Testis (tissue), 3 donors: ENCODE data around the gene C1orf198. TPM values are rescaled to one million over a fixed set of nuclear protein-coding genes. Genes with fewer than 3 reads are reported as not detected.

Experiments used
- DNase-seq: peaks from one replicate; pipeline ENCODE4 v3.0.0-alpha.2; 2019
- H3K27ac ChIP-seq, 2 donors: fragments of 200-600 bp; sonication (generic); one replicate each; pipeline ENCODE4 v1.5.1; 2019
- H3K27me3 ChIP-seq: fragments of 200-600 bp; sonication (generic); one replicate; pipeline ENCODE4 v1.5.1; 2019
- H3K36me3 ChIP-seq: fragments of 200-600 bp; sonication (generic); one replicate; pipeline ENCODE4 v1.5.1; 2017; ENCODE audit warnings: low read depth; ENCODE audit errors: missing control alignments
- H3K4me1 ChIP-seq: fragments of 200-600 bp; sonication (generic); one replicate; pipeline ENCODE4 v1.5.1; 2019
- H3K4me3 ChIP-seq, 2 donors: fragments of 200-600 bp; sonication (generic); one replicate each; pipeline ENCODE4 v1.5.1; 2017 to 2019
- H3K9me3 ChIP-seq: fragments of 200-600 bp; sonication (generic); one replicate; pipeline ENCODE4 v1.5.1; 2017
- CTCF ChIP-seq, 3 experiments: fragments of 450-650 bp in 2 of 3; fragments of 200-600 bp in 1 of 3; sonication (generic) in 1 of 3; IDR thresholded peaks; one replicate each; pipeline ENCODE4 v1.5.1; 2016 to 2019; ENCODE audit warnings: antibody characterized with exemption in 3 of 3, mild to moderate bottlenecking in 2 of 3, moderate library complexity in 1 of 3
- POLR2A ChIP-seq: fragments of 450-650 bp; IDR thresholded peaks from one replicate; pipeline ENCODE4 v1.6.1; 2017; ENCODE audit warnings: antibody characterized with exemption, mild to moderate bottlenecking, moderate library complexity
- WGBS, 2 donors: methylation state at CpG; one replicate each; pipeline ENCODE4 v1.1.5; 2018; 5-methylcytosine and 5-hydroxymethylcytosine counted together
- intact Hi-C: fragments of 100-400 bp; cut with DNase I; formaldehyde crosslinking; loops from one replicate; pipeline ENCODE4 v1.15.1; 2023; ENCODE audit warnings: low total_unique reads
- polyA plus RNA-seq: library from polyadenylated mRNA; stranded (reverse); fragments of 350-450 nt; fragmentation: Illumina TruSeq; extraction: RNeasy Lipid Tissue Mini Kit (QIAGEN cat#74804); gene quantifications from one replicate; pipeline ENCODE4 v1.2.3, GENCODE V29; 2014; ENCODE audit warnings: low read depth, low replicate concordance; ENCODE audit not compliant: insufficient read depth
- total RNA-seq, 2 donors: library from RNA; depleted of rRNA; stranded (reverse); fragments of >200 nt; gene quantifications; one replicate each; pipeline ENCODE4 v1.2.3, GENCODE V29; 2016

C1orf198 gene
- total and polyA plus RNA-seq, 3 donors from 2014 or later: 14.6 to 26.6 (median 20.2) TPM

GRCh38 chr1:230812568-230812967, 55.8 kb downstream of the C1orf198 start:
- no peaks in the 10 kb centered on the region for H3K27me3 ChIP-seq
- H3K4me3 ChIP-seq: no peak overlapping the region
- no peak for DNase-seq
- H3K9me3 ChIP-seq: no peaks in the 10 kb centered on the region
- H3K4me1 ChIP-seq: no peaks in the 10 kb centered on the region
- intact Hi-C loops: no loop called here
- TF ChIP-seq POLR2A (no peak), CTCF (IDR thresholded peaks at IDR 0.05) (no peak)
- H3K36me3 ChIP-seq: no peaks in the 10 kb centered on the region
- H3K27ac ChIP-seq: no peak overlapping the region
- WGBS, 2 donors: 87% methylated on average over 2 of the region's 2 CpGs

- WGBS, 2 donors: 87 to 93% methylated on average over 8 of the region's 8 CpGs
- intact Hi-C loops: no loop called here
- TF ChIP-seq POLR2A (no peak), CTCF (IDR thresholded peaks at IDR 0.05) (no peak)
- Histone ChIP-seq H3K27ac (no peak overlapping the region), H3K9me3 (no peaks in the 10 kb centered on the region), H3K27me3 (no peaks in the 10 kb centered on the region), H3K36me3 (no peaks in the 10 kb centered on the region), H3K4me3 (no peak overlapping the region), H3K4me1 (no peaks in the 10 kb centered on the region)
- DNase-seq: no peak
Measured at GRCh38 chr1:230809256-230809990, 58.9 kb downstream of the C1orf198 start.

- no peak for TF ChIP-seq POLR2A
- no peak for TF ChIP-seq CTCF (IDR thresholded peaks at IDR 0.05)
- Histone ChIP-seq H3K4me3 (no peak overlapping the region), H3K4me1 (no peaks in the 10 kb centered on the region), H3K9me3 (no peaks in the 10 kb centered on the region), H3K36me3 (no peaks in the 10 kb centered on the region), H3K27me3 (no peaks in the 10 kb centered on the region), H3K27ac (no peak overlapping the region)
- no peak for DNase-seq
- intact Hi-C loops: no loop called here
- WGBS, 2 donors: 45 to 51% methylated on average over 4 of the region's 4 CpGs
Measured at GRCh38 chr1:230808281-230808872, 59.9 kb downstream of the C1orf198 start.

GRCh38 chr1:230807561-230808280, 60.6 kb downstream of the C1orf198 start:
- Histone ChIP-seq H3K27me3 (no peaks in the 10 kb centered on the region), H3K36me3 (no peaks in the 10 kb centered on the region), H3K27ac (no peak overlapping the region), H3K4me3 (no peak overlapping the region), H3K9me3 (no peaks in the 10 kb centered on the region), H3K4me1 (no peaks in the 10 kb centered on the region)
- 55 to 59% methylated on average over 3 of the region's 3 CpGs for WGBS, 2 donors
- no peak for DNase-seq
- TF ChIP-seq POLR2A (no peak), CTCF (IDR thresholded peaks at IDR 0.05) (no peak)
- intact Hi-C loops: no loop called here
